Mammary epithelial cell (primary cell): ENCODE results near the gene SLC5A10.

Experiments used
- EZH2 ChIP-seq: IDR thresholded peaks from 2 replicates; pipeline ENCODE4 v1.6.1; 2012; ENCODE audit warnings: low read length, inconsistent platforms, borderline replicate concordance
- TF ChIP-seq, protein P1 (sequence below), 2 donors: IDR thresholded peaks in 1 of 2; conservative IDR thresholded peaks in 1 of 2; 2 replicates each; pipeline ENCODE4 v1.5.1; 2011 to 2012; ENCODE audit warnings: inconsistent platforms in 2 of 2, low read length in 2 of 2, mild to moderate bottlenecking in 2 of 2, control low read depth in 1 of 2, low read depth in 1 of 2; ENCODE audit not compliant: insufficient read depth in 1 of 2; ENCODE audit errors: extremely low read depth in 1 of 2

DNA sequence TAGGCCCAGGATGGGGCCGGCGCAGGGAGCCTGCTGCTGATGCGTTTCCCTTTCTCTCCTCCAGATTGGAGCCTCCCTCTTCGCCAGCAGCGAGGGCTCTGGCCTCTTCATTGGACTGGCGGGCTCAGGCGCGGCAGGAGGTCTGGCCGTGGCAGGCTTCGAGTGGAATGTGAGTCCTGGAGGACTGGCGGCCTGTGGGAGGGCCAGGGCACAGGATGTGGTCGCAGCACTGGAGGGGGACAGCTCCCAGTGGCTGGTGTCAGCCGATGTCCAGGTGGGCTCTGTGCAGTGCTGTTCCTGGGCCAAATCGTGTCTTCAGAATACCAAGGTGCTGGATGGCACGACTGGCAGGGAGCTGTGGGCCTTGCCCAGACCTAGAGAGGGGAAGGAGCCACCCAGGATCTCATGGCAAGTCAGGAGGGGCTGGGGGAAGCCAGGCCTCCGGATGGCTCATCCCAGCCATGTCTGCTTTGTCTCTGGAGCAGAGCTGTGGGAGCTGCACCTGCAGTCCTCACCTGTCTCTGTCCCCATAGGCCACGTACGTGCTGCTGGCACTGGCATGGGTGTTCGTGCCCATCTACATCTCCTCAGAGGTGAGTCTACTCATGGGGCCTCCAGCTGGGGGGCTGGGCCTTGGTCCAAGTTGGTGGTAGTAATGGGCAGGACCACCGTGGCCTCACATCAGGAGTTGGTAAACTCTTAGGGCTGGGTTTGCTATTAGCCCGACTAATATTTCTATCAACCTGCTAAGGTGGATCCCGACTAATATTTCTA is 7.3 kb downstream of the SLC5A10 start:
- TF ChIP-seq, protein P1, sequence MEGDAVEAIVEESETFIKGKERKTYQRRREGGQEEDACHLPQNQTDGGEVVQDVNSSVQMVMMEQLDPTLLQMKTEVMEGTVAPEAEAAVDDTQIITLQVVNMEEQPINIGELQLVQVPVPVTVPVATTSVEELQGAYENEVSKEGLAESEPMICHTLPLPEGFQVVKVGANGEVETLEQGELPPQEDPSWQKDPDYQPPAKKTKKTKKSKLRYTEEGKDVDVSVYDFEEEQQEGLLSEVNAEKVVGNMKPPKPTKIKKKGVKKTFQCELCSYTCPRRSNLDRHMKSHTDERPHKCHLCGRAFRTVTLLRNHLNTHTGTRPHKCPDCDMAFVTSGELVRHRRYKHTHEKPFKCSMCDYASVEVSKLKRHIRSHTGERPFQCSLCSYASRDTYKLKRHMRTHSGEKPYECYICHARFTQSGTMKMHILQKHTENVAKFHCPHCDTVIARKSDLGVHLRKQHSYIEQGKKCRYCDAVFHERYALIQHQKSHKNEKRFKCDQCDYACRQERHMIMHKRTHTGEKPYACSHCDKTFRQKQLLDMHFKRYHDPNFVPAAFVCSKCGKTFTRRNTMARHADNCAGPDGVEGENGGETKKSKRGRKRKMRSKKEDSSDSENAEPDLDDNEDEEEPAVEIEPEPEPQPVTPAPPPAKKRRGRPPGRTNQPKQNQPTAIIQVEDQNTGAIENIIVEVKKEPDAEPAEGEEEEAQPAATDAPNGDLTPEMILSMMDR (conservative IDR thresholded peaks at IDR 0.05 in 1 of 2, IDR thresholded peaks at IDR 0.05 in 1 of 2; ENCODE audit: extremely low read depth in 1 of 2, insufficient read depth in 1 of 2, low read depth in 1 of 2, low read length in 2 of 2), result no peak
- TF ChIP-seq EZH2, result no peak
